ENCODE results near the gene MTA3.

DNA sequence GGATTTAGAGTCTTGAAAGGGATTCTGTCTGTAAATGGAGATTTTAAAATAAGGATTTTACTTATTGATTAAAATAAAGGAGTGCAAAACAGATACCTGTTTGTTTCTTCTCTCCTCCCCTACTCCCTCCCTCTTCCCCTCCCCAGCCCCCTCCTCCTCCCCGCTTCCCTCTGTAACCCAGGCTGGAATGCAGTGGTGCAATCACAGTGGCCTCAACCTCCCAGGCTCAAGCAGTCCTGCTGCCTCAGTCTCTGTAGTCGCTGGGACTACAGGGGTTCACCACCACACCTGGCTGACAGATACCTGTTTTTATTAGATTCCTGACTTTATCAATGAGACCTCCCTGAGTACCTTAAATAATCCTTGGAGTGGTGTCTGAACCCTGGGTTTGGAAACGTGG, 138.4 kb downstream of the MTA3 start:
- TF ChIP-seq CTCF (IDR thresholded peaks at IDR 0.05; ENCODE audit: low read depth, low read length, poor library complexity, severe bottlenecking) (no peak), EZH2phosphoT487 (IDR thresholded peaks at IDR 0.05; ENCODE audit: borderline replicate concordance, low read length) (no peak)

All from DOHH2 (cell line).